GM21526 (cell line): ENCODE measurements around the gene CRB2.

Experiments used
- ATAC-seq: cut with Tn5 transposase; IDR thresholded peaks from one replicate; pipeline ENCODE4 v1.9.1; 2021; ENCODE audit warnings: moderate library complexity; ENCODE audit not compliant: unreplicated experiment, low FRiP score

The CRB2 gene

DNA sequence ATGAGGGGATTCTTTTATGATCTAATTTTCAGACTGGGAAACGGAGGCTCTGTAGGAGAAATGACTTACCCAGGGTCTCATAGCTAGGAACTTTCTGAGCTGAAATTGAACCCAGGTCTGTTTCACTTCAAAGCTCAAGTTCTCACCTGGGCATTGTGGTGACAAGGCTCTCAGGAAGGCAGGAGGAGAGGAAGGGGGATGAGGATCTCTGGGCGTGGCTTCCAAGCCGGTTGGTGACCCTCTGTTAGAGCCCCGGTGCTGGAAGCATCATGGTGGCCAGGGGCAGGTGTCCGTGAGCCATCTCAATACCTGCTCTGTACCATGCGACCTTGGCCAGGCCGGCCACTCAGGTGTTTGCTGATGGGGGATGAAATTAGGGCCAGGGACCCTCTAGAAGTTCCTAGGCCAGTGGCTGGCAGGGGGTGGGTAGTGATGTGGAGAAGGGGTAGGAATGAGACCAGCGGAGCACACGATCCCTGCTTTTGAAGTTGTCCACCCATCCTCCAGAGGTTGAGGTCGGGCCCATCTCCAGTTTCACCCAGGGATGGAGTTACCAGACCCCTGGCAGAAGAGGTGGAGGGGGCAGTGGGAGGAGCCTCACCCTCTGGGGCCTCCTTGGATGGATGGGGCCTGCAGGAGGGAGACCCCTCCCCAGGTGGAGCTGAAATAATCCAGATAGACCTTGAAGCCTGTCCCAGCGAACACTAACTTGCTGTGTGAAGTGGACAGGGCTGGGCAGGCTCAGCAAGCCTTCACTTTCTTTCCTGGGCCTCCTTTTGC is 5.9 kb downstream of the CRB2 start:
- no peak for ATAC-seq

DNA sequence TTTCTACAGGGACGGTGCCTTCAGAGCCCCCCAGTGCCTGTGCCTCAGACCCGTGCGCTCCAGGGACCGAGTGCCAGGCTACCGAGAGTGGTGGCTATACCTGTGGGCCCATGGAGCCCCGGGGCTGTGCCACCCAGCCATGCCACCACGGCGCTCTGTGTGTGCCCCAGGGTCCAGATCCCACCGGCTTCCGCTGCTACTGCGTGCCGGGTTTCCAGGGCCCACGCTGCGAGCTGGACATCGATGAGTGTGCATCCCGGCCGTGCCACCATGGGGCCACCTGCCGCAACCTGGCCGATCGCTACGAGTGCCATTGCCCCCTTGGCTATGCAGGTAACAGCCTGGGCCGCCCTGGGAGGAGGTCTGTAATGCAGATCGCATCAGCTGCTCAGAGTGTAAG is 6.9 kb downstream of the CRB2 start:
- ATAC-seq: no peak

DNA sequence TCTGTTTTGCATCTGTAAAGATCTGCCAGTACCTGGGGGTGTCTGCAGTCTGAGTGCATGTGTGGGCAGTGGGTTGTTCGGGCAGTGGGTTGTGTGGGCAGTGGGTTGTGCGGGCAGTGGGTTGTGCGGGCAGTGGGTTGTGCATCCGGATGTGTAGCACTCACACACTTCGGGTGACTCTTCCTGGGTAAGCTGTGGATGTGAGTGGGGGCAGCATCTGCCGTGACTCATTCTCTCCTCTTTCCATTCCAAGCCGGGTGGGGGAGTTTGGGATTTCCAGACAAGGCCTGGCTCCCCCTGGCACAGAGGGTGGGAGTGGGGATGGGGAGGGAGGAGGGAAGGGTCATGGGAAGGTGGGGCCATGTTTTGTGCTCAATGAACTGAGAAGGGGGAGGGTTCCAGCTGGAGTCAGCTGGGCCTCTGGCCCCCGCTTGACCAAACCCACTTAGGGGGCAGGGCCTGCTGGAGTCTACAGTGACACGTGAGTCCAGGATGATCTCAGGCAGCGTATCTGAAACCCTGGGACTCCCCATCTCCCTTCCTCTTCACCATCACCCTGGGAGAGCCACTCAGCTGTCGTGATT is 8.3 kb downstream of the CRB2 start:
- ATAC-seq: no peak

DNA sequence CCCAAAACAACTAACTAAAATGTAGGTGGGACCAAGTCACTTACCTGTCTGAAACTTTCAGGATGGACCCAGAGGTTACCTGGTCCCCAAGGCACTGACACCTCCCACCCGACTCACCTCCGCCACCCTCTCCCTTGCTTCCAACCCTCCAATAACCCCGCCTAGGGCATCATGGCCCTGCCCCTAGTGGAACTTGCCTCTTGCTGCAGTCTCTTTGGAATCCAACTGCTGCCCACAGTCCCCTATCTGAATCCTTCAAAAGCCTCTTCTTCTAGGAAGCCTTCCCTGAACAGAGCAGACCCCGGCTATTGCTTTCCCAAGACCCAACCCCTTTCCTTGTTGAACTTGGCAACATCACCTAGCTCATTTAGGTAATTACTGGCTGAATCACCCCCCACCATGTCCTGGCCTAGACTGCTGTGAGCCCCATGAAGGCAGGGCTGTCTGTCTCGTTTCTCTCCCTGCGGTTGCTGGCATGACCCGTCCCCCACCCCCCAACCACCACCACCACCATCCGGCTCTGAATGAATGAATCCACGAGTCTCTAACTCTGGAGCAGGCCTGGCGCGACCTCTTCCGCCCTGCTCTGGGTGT is 9.4 kb downstream of the CRB2 start:
- no peak for ATAC-seq

DNA sequence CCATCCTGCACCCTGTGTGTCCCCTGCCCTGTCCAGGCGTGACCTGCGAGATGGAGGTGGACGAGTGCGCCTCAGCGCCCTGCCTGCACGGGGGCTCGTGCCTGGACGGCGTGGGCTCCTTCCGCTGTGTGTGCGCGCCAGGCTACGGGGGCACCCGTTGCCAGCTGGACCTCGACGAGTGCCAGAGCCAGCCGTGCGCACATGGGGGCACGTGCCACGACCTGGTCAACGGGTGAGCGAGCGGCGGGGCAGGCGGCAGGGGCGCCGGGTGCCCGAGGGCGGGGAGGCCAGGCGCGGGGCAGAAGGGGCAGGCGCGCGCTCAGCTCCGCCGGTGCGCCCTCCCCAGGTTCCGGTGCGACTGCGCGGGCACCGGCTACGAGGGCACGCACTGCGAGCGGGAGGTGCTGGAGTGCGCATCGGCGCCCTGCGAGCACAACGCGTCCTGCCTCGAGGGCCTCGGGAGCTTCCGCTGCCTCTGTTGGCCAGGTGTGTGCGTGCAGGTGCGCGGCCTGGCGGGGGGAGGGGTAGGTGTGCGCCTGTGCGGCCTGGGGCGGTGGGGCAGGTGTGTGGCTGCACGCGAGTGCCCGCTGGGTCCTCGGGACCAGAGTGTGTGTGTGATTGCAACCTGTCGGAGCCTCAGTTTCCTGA is 10.0 kb downstream of the CRB2 start:
- no peak for ATAC-seq

DNA sequence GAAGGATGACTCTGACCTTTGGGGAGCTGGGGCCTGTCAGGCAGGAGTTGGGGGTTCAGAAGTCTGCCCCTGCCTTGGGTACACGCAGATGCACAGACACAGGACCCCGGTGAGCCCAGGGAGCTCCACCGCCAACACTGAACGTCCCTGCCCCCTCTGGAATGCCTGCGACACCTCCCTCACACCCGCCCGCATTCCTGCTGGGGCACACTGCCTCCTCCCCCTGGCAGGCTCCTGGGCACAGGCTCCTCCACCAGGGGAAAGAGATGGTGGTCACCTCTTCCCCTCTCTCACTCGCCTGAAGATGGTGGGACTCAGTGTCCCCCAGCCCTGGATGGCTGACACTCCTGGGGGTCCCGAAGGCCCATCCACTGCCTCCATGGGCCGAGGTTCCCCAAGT is 12.0 kb downstream of the CRB2 start:
- no peak for ATAC-seq

DNA sequence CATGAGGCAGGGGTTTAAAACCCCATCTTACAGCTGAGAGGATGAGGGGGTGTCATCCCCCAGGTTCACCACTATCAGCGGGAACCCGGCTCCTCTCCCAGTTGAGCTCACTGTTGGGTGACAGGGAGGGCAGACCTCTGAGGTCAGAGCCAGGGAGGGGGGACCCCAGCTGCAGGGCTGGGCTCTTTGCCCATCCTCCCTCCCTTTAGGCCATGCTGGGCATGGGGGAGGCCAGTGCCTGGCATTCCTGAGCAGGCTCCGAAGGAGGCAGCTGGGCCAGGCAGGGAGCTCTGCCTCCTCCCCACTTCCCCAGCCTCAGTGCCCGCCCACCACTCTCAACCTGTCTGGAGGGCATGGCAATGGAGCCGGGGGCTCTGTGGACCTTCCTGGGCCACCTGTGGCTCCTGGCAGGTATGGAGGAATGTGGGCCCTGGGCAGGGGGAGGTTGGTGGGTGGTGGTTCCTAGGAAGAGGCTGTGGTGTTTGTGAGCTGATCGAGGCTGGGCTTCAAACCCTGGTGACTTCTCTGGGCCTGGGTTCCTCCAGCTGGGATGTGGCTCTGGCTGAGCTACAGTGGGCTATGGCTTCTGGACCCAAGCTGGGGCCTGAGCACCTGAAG is 12.6 kb downstream of the CRB2 start:
- no peak for ATAC-seq

DNA sequence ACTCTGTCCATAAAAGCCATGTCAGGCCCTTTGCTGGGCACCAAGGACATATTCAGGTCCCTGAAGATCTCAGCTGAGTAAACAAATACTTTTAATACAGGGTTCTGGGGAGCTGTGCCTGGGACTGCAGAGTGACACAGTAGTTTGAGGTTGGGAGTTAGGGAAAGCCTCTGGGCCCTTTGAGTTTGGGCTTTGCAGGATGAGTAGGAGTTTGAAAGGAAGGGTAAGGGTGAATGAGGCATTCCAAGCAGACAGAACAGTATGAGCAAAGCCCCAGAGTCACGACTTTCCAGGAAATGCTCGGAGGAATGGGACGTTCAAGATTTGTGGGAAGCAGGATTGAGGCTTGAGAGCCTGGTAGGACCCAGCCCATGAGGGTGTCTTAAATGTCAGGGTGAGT is 13.3 kb downstream of the CRB2 start:
- no peak for ATAC-seq

DNA sequence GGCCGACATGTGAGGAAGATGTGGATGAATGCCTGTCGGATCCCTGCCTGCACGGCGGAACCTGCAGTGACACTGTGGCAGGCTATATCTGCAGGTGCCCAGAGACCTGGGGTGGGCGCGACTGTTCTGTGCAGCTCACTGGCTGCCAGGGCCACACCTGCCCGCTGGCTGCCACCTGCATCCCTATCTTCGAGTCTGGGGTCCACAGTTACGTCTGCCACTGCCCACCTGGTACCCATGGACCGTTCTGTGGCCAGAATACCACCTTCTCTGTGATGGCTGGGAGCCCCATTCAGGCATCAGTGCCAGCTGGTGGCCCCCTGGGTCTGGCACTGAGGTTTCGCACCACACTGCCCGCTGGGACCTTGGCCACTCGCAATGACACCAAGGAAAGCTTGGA is 14.1 kb downstream of the CRB2 start:
- ATAC-seq: no peak

DNA sequence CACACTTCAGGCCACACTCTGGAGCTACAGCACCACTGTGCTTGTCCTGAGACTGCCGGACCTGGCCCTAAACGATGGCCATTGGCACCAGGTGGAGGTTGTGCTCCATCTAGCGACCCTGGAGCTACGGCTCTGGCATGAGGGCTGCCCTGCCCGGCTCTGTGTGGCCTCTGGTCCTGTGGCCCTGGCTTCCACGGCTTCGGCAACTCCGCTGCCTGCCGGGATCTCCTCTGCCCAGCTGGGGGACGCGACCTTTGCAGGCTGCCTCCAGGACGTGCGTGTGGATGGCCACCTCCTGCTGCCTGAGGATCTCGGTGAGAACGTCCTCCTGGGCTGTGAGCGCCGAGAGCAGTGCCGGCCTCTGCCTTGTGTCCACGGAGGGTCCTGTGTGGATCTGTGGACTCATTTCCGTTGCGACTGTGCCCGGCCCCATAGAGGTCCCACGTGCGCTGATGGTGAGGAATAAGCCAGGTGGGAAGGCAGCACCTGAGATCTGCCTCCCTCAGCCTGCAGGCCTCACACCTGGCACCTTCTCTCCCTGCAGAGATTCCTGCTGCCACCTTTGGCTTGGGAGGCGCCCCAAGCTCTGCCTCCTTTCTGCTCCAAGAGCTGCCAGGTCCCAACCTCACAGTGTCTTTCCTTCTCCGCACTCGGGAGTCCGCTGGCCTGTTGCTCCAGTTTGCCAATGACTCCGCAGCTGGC is 14.7 kb downstream of the CRB2 start:
- ATAC-seq: no peak

DNA sequence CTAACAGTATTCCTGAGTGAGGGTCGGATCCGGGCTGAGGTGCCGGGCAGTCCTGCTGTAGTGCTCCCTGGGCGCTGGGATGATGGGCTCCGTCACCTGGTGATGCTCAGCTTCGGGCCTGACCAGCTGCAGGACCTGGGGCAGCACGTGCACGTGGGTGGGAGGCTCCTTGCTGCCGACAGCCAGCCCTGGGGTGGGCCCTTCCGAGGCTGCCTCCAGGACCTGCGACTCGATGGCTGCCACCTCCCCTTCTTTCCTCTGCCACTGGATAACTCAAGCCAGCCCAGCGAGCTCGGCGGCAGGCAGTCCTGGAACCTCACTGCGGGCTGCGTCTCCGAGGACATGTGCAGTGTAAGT is 15.2 kb downstream of the CRB2 start:
- no peak for ATAC-seq

DNA sequence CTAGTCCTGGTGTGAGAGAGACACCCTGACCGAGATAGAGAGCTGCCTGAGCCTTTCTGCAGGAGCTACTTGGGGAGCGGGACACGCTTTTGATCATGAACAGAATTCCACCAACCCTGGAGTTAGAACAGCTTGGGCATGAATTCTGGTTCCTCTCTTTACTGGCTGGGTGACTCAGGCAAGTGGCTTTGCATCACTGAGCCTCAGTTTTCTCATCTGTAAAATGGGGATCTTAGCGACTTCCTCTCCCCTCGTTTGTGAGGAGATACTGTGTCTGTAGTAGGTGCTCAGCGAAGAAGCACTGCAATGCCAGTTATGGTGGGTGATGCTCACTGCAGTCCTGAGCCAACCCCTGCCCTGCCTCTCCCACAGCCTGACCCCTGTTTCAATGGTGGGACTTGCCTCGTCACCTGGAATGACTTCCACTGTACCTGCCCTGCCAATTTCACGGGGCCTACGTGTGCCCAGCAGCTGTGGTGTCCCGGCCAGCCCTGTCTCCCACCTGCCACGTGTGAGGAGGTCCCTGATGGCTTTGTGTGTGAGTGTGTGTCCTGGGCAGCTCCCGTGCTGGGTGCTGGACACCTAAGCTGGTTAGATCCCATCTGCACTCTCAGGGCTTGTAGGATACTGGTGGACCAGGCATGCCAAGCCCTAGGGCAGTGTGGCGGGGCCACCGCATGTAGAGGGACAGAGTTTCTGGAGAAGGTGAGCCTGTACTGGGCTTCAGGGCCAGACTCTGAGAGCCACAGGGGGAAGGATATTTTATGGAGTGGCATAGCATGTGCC is 16.0 kb downstream of the CRB2 start:
- ATAC-seq: no peak

DNA sequence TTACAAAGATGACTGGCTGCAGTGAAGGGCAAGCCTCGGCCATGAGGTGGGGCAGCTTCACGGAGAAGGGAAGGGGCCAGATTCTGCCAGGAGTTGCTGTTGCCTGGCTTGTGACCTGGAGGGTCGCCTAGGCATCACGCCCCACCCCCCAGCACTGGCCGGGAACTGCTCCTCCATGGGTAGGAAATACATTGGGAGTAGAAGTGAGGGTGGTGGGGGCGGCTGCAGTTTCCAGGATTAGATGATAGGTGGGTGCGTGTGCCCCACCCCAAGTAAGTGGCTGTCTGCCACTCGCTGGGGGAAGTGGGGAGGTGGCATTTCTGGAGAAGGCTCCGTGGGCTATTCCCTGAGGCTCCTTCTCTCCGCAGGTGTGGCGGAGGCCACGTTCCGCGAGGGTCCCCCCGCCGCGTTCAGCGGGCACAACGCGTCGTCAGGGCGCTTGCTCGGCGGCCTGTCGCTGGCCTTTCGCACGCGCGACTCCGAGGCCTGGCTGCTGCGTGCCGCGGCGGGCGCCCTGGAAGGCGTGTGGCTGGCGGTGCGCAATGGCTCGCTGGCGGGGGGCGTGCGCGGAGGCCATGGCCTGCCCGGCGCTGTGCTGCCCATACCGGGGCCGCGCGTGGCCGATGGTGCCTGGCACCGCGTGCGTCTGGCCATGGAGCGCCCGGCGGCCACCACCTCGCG is 16.9 kb downstream of the CRB2 start:
- no peak for ATAC-seq

DNA sequence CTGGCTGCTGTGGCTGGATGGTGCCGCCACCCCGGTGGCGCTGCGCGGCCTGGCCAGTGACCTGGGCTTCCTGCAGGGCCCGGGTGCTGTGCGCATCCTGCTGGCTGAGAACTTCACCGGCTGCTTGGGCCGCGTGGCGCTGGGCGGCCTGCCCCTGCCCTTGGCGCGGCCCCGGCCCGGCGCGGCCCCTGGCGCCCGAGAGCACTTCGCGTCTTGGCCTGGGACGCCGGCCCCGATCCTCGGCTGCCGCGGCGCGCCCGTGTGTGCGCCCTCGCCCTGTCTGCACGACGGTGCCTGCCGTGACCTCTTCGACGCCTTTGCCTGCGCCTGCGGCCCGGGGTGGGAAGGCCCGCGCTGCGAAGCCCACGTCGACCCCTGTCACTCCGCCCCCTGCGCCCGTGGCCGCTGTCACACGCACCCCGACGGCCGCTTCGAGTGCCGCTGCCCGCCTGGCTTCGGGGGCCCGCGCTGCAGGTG is 17.5 kb downstream of the CRB2 start:
- no peak for ATAC-seq

DNA sequence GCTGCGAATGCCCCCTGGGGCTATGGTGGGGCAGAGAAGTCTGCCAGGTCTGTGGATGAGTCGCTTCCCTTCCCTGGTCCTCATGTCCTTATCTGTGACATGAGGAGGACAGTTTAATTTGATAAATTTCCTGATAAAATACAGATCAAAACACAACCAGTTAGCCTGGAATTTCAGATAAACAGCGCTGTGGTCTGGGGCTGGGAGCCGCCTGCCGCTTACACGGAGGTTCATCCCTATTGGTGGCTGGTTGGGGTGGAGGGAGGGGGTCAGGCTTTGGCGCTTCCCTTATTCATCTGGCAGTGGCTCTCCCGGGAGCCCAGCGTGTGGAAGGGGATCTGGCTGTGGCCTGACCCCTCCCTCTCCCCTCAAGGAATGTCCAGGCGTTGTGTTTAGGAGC is 17.9 kb downstream of the CRB2 start:
- no peak for ATAC-seq

DNA sequence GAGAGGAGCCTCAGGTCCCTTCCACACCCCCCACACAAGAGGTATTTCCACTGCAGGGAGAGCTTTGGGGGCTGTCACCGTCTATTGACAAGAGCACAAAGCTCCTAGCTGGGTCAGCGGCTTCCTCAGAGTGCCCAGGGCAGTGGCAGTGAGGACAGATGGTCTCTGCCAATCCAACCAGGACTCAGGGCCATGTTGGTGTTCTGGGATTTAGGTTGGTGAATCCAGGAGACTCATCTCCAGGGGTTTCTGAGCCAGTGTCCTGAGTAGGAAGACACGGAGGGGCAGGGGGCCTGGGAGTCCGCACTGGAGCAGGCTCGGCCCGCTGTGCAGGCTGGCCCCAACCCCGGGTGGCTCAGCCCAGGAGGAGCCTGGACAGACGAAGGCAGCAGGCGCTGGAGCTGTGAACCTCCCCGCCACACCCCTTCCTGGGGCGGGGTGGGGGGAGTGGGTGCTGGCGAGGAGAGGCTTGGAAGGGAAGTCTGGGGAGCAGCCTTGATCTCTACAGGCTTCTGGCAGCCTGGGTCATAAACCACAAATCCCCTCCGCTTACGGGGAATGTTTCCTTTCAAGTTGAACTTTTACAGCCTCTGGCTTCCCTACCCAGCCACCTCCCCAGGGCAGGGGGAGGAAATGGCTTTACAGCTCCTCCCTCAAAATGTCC is 19.6 kb downstream of the CRB2 start:
- no peak for ATAC-seq

DNA sequence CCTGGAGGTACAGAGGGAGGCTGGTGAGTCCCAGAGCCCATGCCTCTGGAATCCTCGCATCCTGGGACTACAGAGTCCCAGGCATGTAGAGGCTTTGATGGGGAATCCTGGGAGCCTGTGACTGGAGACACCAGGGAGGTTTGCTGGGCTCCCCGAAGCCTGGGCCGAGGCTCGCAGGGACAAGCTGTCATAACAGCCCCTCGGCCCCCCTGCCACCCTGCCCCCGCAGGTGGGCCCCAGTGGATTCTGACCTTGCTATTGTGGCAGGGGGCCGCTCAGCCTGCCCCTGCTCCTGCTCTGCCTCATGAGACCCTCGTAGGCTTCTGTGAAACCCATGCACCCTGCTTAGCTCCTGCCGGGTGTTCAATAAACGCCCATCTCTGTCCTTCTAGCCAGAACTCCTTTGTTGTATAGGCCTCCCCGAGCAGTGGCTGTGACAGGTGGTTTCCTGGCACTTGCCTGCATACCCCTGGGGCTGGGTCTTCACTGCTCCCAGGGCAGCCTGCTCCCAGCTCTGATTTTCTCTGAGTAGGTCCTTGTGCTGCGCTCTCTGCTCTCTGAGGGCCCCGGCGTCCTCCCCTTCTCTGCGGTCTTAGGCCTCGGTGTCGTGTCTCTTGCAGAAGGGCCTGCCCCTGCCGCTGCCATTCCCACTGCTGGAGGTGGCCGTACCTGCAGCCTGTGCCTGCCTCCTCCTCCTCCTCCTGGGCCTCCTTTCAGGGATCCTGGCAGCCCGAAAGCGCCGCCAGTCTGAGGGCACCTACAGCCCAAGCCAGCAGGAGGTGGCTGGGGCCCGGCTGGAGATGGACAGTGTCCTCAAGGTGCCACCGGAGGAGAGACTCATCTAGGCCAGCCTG is 20.4 kb downstream of the CRB2 start:
- no peak for ATAC-seq
